C4-2B (cell line): ENCODE measurements around the gene DUSP14.

Source experiments
- ZFX ChIP-seq: fragments of 450-650 bp; IDR thresholded peaks from 2 replicates; pipeline ENCODE4 v1.6.1; 2017
- TF ChIP-seq, protein P1 (sequence below): fragments of 450-650 bp; conservative IDR thresholded peaks from 2 replicates; pipeline ENCODE4 v1.5.1; 2017; ENCODE audit warnings: mild to moderate bottlenecking

- TF ChIP-seq, protein P1, sequence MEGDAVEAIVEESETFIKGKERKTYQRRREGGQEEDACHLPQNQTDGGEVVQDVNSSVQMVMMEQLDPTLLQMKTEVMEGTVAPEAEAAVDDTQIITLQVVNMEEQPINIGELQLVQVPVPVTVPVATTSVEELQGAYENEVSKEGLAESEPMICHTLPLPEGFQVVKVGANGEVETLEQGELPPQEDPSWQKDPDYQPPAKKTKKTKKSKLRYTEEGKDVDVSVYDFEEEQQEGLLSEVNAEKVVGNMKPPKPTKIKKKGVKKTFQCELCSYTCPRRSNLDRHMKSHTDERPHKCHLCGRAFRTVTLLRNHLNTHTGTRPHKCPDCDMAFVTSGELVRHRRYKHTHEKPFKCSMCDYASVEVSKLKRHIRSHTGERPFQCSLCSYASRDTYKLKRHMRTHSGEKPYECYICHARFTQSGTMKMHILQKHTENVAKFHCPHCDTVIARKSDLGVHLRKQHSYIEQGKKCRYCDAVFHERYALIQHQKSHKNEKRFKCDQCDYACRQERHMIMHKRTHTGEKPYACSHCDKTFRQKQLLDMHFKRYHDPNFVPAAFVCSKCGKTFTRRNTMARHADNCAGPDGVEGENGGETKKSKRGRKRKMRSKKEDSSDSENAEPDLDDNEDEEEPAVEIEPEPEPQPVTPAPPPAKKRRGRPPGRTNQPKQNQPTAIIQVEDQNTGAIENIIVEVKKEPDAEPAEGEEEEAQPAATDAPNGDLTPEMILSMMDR = no peak
- no peak for TF ChIP-seq ZFX
These were observed 13.1 kb upstream of the DUSP14 start for GRCh38 chr17:37476431-37477120.
